Effector CD8-positive, alpha-beta T cell (primary cell): Measurements from ENCODE around the gene TPGS2.
A peak's percentile ranks its signal among the peaks of the same experiment; 100 is the strongest.
"Not testable (repeated sequence)": the region's sequence is repeated elsewhere in the genome, so short reads cannot be mapped to it uniquely, and the experiment has no call there.

Experiments used
- DNase-seq: peaks from one replicate; lab custom pipeline; 2025; lab: John Stamatoyannopoulos, UW
- total RNA-seq, 4 experiments: gene quantifications; one replicate each; lab custom pipeline; 2026; lab: John Stamatoyannopoulos, UW

Gene TPGS2
- 43.4 to 63.5 (median 54.2) reads per million in 4 experiments for total RNA-seq

GRCh38 chr18:36828630-36829361, at the start of gene TPGS2, which contains the start of gene KIAA1328:
TPGS2 (minus strand) TSS chr18:36829002; CDS start chr18:36828767, 235 bp downstream.
KIAA1328 (plus strand) TSS chr18:36829127; CDS start chr18:36829139, 12 bp downstream.
- DNase-seq, result peak; percentile 84

- DNase-seq, result not testable (repeated sequence)
Observed at GRCh38 chr18:36873826-36874225, 45.0 kb upstream of the TPGS2 start.

GRCh38 chr18:36872329-36872728, 43.5 kb upstream of the TPGS2 start:
- no peak for DNase-seq

- no peak for DNase-seq
Observed at GRCh38 chr18:36871801-36872200, 43.0 kb upstream of the TPGS2 start.

GRCh38 chr18:36867056-36867455, 38.3 kb upstream of the TPGS2 start:
- no peak for DNase-seq

- DNase-seq, result no peak
Observed at GRCh38 chr18:36862182-36862581, 33.4 kb upstream of the TPGS2 start.

GRCh38 chr18:36856815-36857214, 28.0 kb upstream of the TPGS2 start:
- DNase-seq, result no peak

- DNase-seq, result no peak
Observed at GRCh38 chr18:36851202-36851590, 22.4 kb upstream of the TPGS2 start.

- DNase-seq, result no peak
Observed at GRCh38 chr18:36850527-36851201, 21.9 kb upstream of the TPGS2 start.

GRCh38 chr18:36849288-36850006, 20.6 kb upstream of the TPGS2 start:
- no peak for DNase-seq

- DNase-seq, result no peak
Observed at GRCh38 chr18:36848609-36849008, 19.8 kb upstream of the TPGS2 start.

GRCh38 chr18:36843784-36844183, 15.0 kb upstream of the TPGS2 start:
- DNase-seq, result no peak

- no peak for DNase-seq
Observed at GRCh38 chr18:36843199-36843598, 14.4 kb upstream of the TPGS2 start.

GRCh38 chr18:36839835-36840234, 11.0 kb upstream of the TPGS2 start:
- DNase-seq, result no peak

GRCh38 chr18:36835927-36836326, 7.1 kb upstream of the TPGS2 start:
- no peak for DNase-seq

GRCh38 chr18:36833120-36833519, 4.3 kb upstream of the TPGS2 start:
- no peak for DNase-seq

- DNase-seq, result no peak
Observed at GRCh38 chr18:36831139-36831538, 2.3 kb upstream of the TPGS2 start.

- no peak for DNase-seq
Observed at GRCh38 chr18:36830158-36830495, 1.3 kb upstream of the TPGS2 start.

- DNase-seq, result no peak
Observed at GRCh38 chr18:36829362-36830157, 758 bp upstream of the TPGS2 start.

GRCh38 chr18:36828157-36828629, 609 bp downstream of the TPGS2 start:
- peak; percentile 19 for DNase-seq

- no peak for DNase-seq
Observed at GRCh38 chr18:36826556-36826955, 2.2 kb downstream of the TPGS2 start.

- DNase-seq, result no peak
Observed at GRCh38 chr18:36825526-36825925, 3.3 kb downstream of the TPGS2 start.
